NCI-H1105 treated with DMSO at 0.1 percent for 48 hours (cell line): ENCODE data around the gene ANKMY1.

Experiments used
- DNase-seq: peaks from one replicate; lab custom pipeline; 2025; lab: John Stamatoyannopoulos, UW

Gene ANKMY1

GRCh38 chr2:240595381-240596079 lies 37.7 kb upstream of the ANKMY1 start:
- no peak for DNase-seq

GRCh38 chr2:240594511-240595380 lies 37.0 kb upstream of the ANKMY1 start:
- DNase-seq: no peak

GRCh38 chr2:240593703-240594451 lies 36.1 kb upstream of the ANKMY1 start:
- DNase-seq: no peak

DNA sequence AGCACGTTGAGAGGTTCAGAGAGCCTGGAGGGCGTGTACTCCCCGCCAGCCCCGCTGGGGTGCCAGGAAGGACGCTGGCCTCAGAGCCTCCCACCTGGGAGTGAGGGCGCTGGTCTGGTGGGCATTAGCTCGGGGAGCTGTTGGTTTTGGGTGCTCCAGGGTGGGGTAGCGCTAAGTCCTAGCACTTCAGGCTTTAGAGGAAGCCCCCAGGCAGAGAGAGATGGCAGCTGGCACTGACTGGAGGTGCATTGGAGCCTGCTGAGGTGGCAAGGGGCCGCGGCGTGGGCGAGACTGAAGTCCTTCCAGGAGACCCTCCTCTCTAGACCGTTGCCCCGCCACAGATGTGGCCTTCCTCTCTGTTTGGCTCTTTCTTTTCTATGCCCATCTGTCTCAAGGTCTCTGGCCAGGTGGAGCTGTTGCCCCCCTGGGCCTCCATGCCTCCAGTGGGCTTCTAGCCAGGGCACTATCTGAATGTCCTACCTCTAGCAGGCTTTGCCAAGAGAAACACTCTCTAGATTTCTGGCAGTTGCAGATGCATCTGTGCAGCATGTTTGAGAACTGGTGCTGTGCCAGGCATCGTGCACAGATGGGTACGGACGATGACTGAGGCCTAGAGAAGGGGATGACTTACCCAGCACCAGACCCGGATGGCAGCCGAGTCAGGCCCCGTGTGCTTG lies 35.4 kb upstream of the ANKMY1 start:
- no peak for DNase-seq

DNA sequence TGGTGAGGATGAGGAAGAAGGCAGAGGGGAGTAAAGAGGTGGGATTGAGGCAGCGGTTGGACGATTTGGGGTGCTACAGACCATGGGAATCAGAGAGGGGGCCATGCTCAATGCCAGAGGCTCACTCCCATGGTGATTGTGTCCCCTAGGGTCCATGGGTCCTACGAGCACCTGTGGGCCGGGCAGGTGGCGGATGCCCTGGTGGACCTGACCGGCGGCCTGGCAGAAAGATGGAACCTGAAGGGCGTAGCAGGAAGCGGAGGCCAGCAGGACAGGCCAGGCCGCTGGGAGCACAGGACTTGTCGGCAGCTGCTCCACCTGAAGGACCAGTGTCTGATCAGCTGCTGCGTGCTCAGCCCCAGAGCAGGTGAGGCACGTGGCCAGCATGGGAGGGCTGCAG lies 34.0 kb upstream of the ANKMY1 start:
- DNase-seq: no peak

GRCh38 chr2:240591226-240591625 lies 33.4 kb upstream of the ANKMY1 start:
- DNase-seq: no peak

DNA sequence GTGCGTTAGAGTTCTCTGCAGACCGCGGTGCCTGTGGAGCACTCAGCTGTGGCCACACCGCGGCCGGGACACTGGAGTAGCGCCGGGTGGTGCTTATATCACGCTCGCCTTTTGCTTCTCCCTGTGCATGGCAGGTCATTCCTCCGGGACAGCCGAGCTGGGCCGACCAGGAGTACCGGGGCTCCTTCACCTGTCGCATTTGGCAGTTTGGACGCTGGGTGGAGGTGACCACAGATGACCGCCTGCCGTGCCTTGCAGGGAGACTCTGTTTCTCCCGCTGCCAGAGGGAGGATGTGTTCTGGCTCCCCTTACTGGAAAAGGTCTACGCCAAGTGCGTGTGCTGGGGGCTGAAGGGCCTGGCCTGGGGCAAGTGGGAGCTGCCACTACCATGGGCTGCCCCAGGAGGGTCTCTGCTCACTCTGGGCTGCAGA lies 32.9 kb upstream of the ANKMY1 start:
- DNase-seq: no peak

- no peak for DNase-seq
Measured at GRCh38 chr2:240589850-240590525, 32.2 kb upstream of the ANKMY1 start.

- DNase-seq: no peak
Measured at GRCh38 chr2:240589375-240589774, 31.6 kb upstream of the ANKMY1 start.

DNA sequence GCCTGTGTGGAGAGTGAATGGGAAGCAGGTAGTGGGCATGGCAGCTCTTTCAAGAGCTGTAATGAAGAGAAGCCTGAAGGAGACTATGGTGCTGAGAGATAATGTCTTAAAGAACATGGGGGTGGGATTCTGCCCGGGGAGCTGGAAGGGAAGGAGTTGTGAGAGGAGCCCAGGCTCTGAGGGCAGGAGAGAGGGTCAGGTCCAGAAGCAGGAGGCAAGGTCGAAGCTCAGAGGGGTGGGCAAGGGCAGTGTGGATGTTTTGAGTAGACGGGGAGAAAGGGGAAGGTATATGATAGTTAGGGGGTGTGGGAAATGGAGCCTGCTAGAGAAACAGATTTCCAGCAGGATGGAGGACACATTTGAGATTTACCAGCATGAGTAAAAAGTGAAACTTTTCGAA lies 30.9 kb upstream of the ANKMY1 start:
- no peak for DNase-seq

- no peak for DNase-seq
Measured at GRCh38 chr2:240588006-240588655, 30.3 kb upstream of the ANKMY1 start.

GRCh38 chr2:240586919-240587800 lies 29.4 kb upstream of the ANKMY1 start:
- DNase-seq: peak; percentile 46

DNA sequence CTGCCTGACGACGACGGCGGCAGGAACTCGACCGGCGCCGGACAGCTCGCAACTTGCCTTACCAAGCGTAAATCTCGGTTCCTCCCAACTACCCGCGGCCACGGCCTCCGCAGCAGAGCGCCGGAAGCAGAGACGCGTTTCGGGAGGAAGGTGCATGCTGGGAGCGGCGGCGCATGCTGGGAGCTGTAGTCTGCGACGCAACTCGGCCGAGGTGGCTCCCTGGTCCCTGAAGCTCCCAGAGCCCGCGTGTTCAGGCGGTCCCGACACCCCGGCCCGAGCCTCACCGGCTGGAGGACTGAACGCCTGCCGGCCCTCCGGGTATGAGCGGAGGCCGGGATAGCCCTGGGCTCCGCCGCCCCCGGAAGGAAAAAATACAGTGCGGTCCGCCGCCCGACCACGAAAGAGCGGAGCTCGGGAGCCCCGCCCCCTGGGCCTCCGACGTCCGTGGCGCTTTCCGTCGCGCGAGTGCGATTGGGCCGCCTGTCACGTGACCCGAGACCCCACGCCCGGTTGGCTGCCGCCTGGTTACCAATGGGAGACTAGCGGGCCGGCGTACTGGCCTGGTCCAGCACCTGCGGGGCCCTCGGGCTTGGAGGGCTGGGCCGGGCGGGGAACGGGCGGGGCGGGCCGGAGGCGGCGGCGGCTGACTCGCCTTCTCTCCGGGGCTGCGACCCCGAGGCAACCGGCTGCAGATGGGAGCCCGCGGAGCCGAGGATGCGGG lies 28.6 kb upstream of the ANKMY1 start, which contains the start of gene CAPN10:
Gene CAPN10, plus strand, starts transcription at position 537 of the 721 bp plus-strand sequence. Its CDS starts 178 bp downstream, at position 715.
- peak; percentile 92 for DNase-seq

DNA sequence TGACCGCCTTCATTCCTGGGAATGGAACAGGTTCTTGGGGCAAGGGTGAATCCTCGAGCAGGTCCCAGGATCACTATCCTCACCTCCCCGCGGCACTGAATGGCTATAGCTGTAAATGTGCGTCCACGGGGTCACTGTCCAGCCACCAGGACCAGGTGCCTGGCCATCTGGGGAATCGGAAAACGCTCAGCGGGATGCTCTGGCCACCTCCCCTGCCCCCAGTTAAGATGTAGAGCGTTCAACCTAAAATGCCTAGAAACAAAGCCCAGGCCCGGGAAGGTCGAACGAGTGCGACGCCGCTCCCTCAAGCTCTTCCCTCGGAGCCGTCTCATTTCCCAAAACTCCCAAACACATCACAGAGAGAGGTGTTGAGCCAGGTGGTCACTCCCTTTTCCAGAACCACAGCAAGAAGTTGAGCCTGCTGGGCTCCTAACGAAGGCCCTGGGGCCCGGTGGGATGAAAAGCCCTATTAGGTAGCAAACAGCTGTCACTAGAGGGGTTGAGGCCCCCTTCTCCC lies 28.0 kb upstream of the ANKMY1 start:
- no peak for DNase-seq

DNA sequence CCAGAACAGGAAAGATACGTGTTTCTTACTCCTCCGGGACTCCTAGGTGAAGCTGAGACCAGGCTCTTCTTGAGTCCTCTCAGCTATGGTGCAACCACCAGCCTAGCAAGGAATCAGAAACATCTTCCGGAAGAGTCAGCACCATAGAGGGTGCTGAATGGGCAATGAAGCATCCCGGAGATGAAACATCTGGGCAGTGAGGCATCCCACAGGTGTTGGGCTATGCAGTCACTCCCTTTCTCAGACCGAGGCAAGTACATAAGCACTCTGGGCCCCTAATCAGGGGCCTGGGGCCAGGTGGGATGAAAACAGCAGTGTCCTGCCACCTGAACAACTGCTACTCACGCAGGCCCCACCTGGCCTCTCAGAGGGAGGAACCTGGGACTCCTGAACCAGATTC lies 27.3 kb upstream of the ANKMY1 start:
- no peak for DNase-seq

GRCh38 chr2:240584486-240585031 lies 26.8 kb upstream of the ANKMY1 start:
- no peak for DNase-seq

DNA sequence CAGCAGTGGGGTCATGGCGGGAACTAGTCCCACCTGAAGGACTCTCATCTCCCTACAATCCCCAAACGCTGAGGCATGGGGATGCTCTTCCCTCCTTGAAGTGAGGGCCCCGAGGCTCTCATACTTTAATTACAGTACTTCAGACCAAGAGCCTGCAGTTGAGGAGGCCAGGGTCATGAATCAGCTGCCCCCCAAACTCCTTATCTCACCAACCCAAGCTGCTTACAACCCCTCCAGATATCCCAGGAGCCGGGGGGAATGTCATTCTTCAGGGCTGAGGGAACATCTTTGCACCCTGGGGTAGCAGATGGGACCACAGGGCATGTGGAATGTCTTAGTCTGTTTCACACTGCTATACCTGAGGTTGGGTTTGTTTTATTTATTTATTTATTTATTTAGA lies 26.0 kb upstream of the ANKMY1 start:
- no peak for DNase-seq

- DNase-seq: no peak
Measured at GRCh38 chr2:240582781-240583180, 25.0 kb upstream of the ANKMY1 start.

DNA sequence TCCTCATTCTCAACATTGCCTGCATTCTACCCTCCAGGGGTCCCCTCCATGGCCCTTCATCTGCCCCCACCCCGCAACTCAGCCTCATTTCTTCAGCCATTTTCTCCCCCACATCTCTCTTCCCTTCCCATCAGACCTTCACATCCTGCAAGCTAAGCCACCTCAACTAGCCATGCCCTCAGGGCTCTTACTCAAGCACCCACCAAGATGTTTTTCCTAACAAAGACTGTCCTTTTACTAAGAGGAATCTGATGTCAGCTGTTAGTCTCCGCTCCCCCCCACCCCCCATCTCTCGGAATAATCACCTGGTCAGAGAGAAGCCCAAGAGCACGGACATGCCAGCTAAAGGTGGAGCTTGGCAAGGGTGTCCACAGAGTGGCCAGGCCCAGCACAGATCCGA lies 24.0 kb upstream of the ANKMY1 start:
- DNase-seq: no peak
